A204.1 (cell line): ENCODE results near the gene TMEM175.
"Not testable (repeated sequence)": the region's sequence is repeated elsewhere in the genome, so short reads cannot be mapped to it uniquely, and the experiment has no call there.

Source experiments
- FAIRE-seq: peaks from 2 replicates; lab custom pipeline; 2012; peaks lifted over from hg19 to GRCh38; lab: Jason Lieb, UNC

TMEM175 gene

DNA sequence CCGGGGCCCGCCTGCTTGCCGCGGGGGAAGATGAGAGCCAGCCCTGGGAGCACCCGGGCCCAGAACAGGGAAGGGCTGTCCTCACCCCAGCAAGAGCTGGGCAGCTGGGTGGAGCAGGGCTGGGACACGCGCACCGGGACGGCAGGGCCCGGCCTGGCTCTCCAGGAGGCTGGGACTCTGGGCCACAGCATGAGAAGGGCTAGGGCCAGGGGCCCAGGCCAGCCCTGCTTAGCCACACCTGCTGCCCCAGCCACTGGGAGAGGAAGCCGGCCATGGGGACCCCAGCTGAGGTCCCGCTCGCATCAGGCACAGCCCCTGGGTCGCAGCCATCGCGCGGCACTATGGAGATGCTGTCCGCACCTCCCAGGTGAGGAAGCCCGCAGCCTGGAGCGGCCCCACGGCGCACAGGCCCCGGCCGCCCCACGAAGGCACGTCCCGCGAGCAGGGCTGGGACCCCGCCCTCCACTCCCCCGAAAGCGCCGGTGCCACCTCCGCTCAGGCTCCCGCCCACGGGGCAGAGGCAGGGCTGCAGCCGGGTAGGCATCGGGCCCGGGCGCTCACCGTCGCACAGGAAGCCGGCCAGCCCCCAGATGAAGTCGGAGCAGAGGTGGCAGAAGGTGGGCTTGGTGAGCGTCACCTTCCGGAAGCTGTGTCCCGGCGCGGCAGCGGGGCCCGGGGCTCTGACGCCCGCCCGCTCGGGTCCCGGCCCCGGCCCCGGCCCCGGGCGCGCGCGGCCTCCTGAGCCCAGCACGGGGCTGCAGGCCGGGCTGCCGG lies 40.6 kb downstream of the TMEM175 start:
- FAIRE-seq, result no peak

DNA sequence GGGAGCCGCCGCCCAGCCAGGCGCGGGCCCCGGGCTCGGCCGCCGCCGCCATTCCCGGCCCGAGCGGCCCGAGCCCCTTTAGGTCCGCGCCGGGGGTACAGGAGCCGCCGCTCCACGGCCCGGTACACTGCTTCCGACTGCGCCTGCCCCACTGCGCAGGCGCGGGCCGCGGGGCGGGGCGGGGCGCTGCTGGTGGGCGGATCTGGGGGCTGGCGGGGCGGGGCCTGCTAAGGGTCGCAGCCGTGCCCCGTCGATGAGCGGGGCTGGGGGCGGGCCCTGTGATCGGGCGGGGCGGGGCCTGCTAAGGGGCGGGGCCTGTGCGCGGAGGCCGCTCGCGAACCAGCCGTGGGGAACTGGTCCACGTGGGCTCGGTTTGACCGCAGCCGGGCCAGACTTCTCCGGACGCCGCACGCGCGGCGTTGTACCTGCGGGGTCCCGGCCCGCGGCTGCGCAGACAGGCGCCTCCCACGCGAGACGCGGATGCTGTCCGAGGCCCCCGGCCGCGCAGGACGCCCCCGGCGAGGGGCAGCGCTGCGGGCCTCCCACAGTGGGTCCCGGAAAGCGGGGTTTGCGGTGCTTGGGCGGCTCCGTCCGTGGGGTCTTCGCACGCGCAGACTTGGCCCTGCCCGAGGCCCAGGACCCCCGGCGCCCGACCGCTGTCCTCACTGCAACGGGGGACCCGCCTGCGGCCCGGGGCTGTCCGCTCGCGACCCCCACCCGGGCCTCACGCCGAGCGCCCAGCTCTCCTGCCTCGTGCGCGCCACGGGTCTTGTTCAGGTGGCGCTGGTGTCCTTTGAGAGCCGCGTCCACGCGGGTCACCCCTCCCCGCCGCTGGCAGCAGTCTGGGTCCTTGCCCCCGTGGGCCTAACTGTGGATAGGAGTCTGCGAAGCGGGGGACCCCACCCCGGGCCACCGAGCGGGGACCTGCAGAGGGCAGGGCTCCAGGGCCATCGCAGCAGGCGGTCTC lies 41.5 kb downstream of the TMEM175 start, which contains the start of gene DGKQ:
Gene DGKQ (minus strand): TSS at position 139 of the 967 bp plus-strand sequence. CDS start 87 bp downstream, at position 52.
- FAIRE-seq, result no peak

DNA sequence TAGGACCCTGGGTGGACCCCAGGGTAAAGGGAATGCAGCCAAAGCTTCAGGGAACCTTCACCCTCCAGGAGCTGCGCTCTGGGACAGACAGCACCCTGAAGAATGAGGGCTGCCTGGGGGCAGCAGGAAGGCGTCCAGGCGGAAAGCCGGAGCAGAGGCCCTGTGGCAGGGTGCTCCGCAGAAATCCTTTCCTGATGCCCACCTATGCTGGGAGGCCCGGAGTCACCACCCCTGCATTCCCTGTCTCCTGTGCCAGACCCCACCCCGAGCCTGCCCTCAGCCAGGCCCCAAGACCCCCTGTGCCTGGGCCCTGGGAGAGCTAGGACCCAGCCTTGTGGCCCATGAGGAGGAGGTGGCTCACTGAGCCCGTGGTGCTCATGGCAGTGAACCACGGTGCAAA lies 42.4 kb downstream of the TMEM175 start:
- no peak for FAIRE-seq

DNA sequence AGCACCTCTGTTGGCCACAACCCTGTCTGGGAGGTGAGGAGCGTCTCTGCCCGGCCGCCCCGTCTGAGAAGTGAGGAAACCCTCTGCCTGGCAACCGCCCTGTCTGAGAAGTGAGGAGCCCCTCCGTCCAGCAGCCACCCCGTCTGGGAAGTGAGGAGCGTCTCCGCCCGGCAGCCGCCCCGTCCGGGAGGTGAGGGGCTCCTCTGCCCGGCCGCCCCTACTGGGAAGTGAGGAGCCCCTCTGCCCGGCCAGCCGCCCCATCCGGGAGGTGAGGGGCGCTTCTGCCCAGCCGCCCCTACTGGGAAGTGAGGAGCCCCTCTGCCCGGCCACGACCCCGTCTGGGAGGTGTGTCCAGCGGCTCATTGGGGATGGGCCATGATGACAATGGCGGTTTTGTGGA lies 43.8 kb downstream of the TMEM175 start:
- FAIRE-seq, result not testable (repeated sequence)

GRCh38 chr4:978957-979701 lies 46.9 kb downstream of the TMEM175 start:
- no peak for FAIRE-seq

GRCh38 chr4:982291-982690 lies 50.0 kb downstream of the TMEM175 start:
- FAIRE-seq, result no peak

DNA sequence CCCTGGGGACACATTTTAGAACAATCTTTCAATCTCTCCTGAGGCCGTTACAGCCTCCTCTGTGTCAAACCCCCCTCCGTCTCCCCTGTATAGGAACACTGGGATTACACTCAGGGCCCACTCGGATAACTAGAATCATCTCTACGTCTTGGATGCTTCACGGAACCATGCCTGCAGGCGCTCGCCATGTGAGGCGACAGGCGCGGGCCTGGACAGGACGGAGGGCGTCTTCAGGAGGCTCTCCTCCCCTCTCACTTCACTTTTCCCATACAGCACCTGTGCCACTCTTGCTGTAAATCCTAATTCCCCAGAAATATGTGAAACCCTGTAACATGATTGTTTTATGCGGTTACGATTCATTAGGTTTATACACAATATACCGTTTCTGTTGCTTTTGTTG lies 50.6 kb downstream of the TMEM175 start:
- FAIRE-seq, result no peak

GRCh38 chr4:984336-985054 lies 52.2 kb downstream of the TMEM175 start:
- no peak for FAIRE-seq

DNA sequence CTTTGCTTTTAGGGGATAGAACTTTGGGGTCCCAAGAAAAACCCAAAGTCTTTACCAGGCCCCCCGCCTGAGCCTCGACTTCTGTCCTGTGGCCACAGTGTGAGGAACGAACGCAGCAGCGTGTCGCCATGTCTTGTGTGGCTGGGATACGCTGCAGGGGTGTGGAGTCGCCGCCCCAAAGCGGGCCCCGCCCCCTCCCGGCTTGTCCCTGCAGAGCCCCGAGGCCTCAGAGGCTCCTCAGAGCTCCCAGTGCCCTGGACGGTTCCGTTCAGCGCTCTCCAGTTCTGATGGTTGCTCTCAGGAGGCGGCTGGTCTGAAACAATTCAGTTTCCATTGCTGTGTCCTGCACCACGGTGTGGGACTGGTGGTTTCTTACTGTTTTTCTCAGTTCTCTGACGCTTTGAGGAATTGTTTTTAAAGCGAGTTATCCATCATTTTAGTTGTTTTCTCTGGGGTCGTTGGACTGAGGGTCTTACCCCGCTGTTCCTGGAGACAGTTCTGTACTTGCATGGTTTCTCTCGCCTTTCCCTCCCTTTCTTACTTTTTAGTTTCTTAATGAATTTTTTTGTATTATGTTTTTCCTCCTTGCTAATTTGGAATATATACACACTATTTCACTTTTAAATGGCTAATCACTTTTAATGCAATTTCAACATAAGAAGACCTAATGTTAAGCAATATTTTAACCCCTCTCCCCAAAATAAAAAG lies 53.0 kb downstream of the TMEM175 start:
- no peak for FAIRE-seq

- FAIRE-seq, result no peak
Observed at GRCh38 chr4:986428-986878, 54.2 kb downstream of the TMEM175 start.

DNA sequence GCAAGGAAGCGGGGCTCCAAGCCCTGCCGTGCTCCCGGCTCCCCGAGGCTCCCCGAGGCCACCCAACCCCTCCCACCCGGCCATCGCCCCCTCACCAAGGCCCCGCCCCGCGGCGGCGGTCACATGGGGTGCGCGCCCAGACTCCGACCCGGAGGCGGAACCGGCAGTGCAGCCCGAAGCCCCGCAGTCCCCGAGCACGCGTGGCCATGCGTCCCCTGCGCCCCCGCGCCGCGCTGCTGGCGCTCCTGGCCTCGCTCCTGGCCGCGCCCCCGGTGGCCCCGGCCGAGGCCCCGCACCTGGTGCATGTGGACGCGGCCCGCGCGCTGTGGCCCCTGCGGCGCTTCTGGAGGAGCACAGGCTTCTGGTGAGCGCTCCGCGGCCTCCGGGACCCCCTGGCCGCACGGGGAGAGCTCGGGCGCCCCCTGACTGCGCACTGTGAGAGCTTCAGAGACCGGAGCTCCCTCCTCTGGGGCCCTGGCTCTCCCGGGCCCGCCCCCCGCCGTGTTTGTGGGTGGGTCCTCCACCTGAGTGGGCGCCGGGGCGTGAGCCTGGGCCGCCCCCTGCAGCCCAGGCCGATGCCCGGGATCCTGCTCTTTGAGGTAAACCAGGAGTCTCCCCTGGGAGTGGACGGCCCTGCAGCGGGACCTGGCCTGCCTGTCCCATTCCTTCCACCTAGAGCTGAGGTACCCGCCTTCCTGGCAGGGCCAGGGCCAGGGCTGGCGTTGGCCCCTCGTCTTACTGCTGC lies 54.8 kb downstream of the TMEM175 start, which contains the start of gene IDUA:
Gene IDUA (plus strand): TSS at position 166 of the 745 bp plus-strand sequence. CDS start 41 bp downstream, at position 207.
- no peak for FAIRE-seq

- FAIRE-seq, result no peak
Observed at GRCh38 chr4:987624-988513, 55.6 kb downstream of the TMEM175 start.

DNA sequence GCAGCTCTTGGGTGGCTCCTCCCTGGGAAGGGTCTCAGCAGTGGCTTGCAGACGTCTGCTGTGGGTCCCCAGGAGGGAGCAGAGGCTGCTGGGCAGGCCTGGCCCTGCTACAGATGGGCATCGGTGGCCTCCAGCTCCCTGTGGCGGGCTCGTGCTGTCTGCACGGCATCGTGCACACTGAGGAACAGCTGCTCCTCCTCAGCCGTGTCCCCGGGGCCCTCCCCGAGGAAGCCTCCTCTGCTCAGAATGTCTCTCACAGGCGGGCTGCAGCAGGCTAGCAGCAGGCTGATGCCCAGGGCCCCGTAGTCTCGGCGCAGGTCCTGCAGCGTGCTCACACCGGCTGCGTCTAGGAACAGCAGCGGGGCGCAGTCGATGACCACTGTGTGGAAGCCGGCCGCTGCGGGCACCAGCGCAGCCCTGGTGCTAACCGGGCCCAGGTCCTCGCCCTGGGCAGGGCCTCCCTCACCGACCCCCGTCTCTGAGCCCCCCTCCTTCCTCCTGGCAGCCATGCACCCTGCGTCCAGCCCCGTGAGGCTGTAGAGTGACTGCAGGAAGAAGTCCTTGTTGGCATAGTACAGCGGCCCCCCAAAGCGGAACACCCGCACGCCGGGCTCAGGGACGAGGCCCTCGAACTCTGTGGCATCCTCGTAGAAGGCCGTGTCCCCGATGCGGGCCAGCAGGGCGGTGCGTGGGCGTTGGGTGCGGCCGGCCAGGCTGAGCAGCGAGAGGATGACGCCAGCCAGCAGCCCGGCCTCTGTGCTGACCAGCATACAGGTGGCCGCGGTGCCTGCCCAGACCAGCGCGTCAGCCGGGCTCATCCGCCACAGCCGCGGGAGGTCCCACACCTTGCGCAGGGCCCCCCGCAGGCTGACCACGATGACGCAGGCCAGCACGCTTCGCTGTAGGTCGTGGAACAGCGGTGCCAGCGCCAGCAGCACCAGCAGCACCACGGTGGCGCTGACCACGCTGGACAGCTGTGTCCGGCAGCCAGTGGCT lies 56.8 kb downstream of the TMEM175 start:
- FAIRE-seq, result no peak

DNA sequence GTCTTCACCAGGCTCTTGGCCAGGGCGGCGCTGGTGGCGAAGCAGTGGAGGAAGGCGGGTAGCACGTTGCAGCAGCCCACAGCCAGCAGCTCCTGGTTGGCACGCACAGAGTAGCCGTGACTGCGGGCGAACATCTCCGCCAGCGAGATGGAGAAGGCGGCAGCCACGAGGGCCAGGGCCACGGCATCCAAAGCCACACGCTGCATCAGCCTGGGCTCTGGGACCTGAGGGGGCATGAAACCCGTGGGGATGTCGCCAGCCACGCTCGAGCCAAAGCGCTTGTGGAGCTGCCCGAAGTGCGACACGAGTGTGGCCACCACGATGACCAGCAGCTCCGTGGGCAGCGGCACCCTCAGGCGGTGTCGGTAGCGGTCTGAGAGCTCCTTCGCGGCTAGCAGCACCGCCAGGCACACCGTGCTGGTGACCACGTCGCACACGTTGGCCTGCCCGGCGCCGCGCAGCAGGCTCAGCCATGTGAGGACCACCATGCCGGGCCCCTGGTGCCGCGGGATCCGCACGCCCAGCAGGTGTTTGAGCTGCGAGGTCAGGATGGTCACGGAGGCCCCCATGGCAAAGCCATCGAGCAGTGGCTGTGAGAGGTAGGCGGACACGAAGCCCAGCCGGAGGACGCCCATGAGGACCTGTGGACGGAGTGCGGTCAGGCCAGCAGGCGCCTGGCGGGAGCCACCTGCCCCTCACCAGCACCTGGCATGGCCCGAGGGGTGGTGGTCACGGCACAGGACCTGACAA lies 57.6 kb downstream of the TMEM175 start:
- no peak for FAIRE-seq

- FAIRE-seq, result no peak
Observed at GRCh38 chr4:990746-991367, 58.6 kb downstream of the TMEM175 start.

DNA sequence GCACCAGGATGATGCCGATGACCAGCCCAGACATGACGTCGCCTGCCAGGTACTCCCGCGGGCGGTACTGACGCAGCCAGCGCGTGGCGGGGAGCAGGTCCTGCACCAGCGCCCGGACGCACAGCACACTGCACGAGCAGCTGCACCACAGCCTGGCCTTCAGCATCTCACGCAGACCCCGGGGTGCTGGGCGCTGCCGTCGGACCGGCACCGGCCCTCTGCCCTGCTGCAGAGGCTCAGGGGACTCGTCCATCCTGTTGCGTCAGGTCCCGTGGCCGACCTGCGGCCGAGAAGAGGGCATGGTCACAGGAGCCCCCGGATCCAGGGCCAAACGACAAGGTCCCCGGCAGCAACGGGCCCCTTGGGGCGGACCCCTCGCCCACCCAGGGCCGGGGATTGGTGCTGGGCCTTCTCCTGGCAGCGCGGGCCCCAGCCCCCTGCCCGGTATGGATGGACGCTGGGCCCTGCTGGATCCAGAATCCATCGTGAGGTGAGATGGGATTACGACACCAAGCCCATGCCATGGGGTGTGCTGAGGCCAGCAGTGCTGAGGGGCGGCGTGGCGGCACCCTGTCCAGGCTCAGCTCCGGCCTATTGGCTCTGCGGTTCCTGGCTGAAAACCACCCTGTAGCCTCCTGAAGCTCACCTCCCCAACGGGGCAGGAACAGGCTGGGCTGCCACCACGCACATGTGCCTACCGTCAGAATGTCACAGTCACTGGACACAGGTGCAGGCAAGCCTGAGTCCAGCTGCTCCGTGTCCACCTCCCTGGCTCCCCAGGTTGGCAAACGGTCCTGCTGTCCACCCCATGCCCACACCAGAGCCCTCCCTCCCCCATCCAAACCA lies 59.4 kb downstream of the TMEM175 start:
- FAIRE-seq, result no peak
